ENCODE results near the gene SRSF12. TPM values are rescaled to one million over a fixed set of nuclear protein-coding genes. Genes with fewer than 3 reads are reported as not detected.

Gene SRSF12
- total RNA-seq, 4 donors from 2014 or later = 0.74 to 1.4 (median 1.1) TPM

DNA sequence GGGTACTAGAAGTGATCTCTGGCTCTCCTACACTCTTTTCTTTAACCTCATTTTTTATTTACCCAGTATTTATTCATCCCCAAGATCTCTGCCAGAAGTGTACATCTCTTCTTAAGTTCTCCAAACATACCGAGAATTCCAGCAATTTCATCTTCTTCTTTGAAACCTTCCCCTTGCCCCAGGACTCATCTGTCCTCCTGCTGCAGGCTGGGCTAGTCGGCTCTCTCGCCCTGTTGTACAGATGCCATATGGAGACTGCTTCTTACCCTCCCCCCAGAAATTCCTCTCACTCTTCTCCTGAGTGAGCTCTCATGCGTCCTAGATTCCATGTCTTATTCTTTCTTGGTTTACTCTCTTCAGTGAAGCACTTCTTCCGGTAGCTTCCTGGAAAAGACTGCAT lies 59.2 kb downstream of the SRSF12 start:
- no peak overlapping the region for H3K27ac ChIP-seq
- H3K36me3 ChIP-seq = no peaks in the 10 kb centered on the region
- 35 to 36% methylated on average over 4 to 5 of the region's 5 CpGs for WGBS, 2 donors (ENCODE audit: low coverage in 1 of 2)
- no peak overlapping the region for H3K4me3 ChIP-seq
- H3K4me1 ChIP-seq = no peaks in the 10 kb centered on the region
- no peak for ATAC-seq
- no peak for TF ChIP-seq EP300 (IDR thresholded peaks at IDR 0.05)
- no peak for TF ChIP-seq POLR2A (IDR thresholded peaks at IDR 0.05)
- TF ChIP-seq, protein P1, sequence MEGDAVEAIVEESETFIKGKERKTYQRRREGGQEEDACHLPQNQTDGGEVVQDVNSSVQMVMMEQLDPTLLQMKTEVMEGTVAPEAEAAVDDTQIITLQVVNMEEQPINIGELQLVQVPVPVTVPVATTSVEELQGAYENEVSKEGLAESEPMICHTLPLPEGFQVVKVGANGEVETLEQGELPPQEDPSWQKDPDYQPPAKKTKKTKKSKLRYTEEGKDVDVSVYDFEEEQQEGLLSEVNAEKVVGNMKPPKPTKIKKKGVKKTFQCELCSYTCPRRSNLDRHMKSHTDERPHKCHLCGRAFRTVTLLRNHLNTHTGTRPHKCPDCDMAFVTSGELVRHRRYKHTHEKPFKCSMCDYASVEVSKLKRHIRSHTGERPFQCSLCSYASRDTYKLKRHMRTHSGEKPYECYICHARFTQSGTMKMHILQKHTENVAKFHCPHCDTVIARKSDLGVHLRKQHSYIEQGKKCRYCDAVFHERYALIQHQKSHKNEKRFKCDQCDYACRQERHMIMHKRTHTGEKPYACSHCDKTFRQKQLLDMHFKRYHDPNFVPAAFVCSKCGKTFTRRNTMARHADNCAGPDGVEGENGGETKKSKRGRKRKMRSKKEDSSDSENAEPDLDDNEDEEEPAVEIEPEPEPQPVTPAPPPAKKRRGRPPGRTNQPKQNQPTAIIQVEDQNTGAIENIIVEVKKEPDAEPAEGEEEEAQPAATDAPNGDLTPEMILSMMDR (IDR thresholded peaks at IDR 0.05) = no peak
- TF ChIP-seq POLR2AphosphoS5 (IDR thresholded peaks at IDR 0.05) = no peak
- H3K9me3 ChIP-seq = no peaks in the 10 kb centered on the region
- no peaks in the 10 kb centered on the region for H3K27me3 ChIP-seq

DNA sequence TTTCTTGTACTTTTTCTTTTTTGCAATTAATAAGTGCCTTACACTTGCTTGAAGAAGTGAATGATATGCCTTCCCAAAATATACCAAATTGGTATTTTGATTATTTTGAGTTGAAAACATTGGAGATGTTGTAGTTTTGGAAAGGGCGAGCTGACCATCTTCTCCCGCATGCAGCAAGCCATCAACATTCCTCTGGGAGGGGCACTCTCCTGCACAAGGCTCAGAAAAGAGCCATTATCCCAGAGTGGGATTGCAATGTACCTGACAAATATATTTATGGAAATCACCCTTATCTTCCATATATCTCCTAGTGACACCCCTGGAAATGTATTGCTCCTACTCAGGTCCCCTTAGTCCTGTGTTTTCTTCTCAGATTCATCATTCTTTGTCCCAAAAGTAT lies 60.1 kb downstream of the SRSF12 start:
- Histone ChIP-seq H3K36me3 (no peaks in the 10 kb centered on the region), H3K4me3 (no peak overlapping the region), H3K4me1 (no peaks in the 10 kb centered on the region), H3K27me3 (no peaks in the 10 kb centered on the region), H3K9me3 (no peaks in the 10 kb centered on the region), H3K27ac (no peak overlapping the region)
- TF ChIP-seq, protein P1 (IDR thresholded peaks at IDR 0.05) = no peak
- TF ChIP-seq EP300 (IDR thresholded peaks at IDR 0.05) (no peak), POLR2AphosphoS5 (IDR thresholded peaks at IDR 0.05) (no peak), POLR2A (IDR thresholded peaks at IDR 0.05) (no peak)
- WGBS, 2 donors (ENCODE audit: low coverage in 1 of 2) = 73 to 81% methylated on average over 2 of the region's 2 CpGs
- no peak for ATAC-seq

DNA sequence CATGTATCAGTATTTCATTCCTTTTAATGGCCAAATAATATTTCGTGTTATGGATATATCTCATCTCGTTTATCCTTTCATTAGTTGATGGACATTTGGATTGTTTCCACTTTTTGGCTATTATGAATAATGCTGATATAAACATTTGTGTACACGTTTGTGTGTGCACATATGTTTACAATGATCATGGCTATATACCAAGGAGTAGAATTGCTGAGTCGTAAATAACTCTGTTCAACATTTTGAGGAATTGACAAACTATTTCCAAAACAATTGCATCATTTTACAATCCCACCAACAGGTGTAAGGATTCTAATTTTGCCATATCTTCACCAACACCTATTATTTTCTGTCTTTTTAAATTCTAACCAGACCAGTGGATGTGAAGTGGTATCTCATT lies 63.7 kb downstream of the SRSF12 start:
- Histone ChIP-seq H3K4me3 (no peak overlapping the region), H3K4me1 (peaks cover 0 to 7% (median 3%) of the 10 kb centered on the region in 3 donors), H3K27ac (no peak overlapping the region), H3K9me3 (no peaks in the 10 kb centered on the region), H3K27me3 (no peaks in the 10 kb centered on the region), H3K36me3 (no peaks in the 10 kb centered on the region)
- TF ChIP-seq POLR2A (IDR thresholded peaks at IDR 0.05) (no peak), POLR2AphosphoS5 (IDR thresholded peaks at IDR 0.05) (no peak)
- 79 to 84% methylated on average over 4 of the region's 4 CpGs for WGBS, 2 donors (ENCODE audit: low coverage in 1 of 2)
- no peak for ATAC-seq

DNA sequence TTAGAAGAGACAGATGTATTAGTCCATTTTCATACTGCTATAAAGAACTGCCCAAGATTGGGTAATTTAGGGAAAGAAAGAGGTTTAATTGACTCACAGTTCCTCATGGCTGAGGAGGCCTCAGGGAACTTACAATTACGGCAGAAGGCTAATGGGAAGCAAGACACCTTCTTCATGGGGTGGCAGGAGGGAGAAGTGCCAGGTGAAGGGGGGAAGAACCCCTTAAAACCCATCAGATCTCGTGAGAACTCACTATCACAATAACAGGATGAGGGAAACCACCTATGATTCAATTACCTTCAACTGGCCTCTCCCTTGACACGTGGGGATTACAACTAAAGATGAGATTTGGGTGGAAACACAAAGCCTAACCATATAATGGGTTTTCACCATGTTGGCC lies 66.2 kb downstream of the SRSF12 start:
- 66% methylated on average over 3 of the region's 3 CpGs; no CpG with 5 or more reads in 1 of the 2 donors for WGBS, 2 donors (ENCODE audit: low coverage in 1 of 2)

DNA sequence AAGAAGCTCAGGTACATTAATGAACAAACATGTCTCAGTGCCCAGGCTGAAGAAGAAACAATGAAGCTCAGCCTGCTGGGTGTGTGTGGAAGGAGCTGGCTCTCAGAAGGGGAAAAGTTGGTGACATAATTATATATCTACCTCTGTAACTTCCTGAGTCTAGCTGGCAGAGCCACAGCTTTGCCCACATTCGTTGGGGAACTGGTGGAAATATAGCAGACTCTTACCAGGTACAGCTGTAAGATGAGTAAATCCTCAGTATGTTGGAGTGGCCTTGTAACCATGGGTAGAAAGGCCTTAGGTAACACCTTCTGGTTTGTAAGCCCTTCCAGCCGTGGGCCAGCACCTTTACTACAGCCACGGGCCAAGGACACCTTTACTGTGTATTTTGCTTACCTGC lies 67.2 kb downstream of the SRSF12 start:
- Histone ChIP-seq H3K27me3 (no peaks in the 10 kb centered on the region), H3K4me1 (peaks cover 0 to 7% (median 3%) of the 10 kb centered on the region in 3 donors), H3K36me3 (no peaks in the 10 kb centered on the region), H3K4me3 (no peak overlapping the region), H3K9me3 (no peaks in the 10 kb centered on the region), H3K27ac (no peak overlapping the region)
- 89% methylated on average over 3 of the region's 3 CpGs; no CpG with 5 or more reads in 1 of the 2 donors for WGBS, 2 donors (ENCODE audit: low coverage in 1 of 2)
- ATAC-seq = no peak
- TF ChIP-seq, protein P1 (IDR thresholded peaks at IDR 0.05) = no peak
- no peak for TF ChIP-seq EP300 (IDR thresholded peaks at IDR 0.05)
- no peak for TF ChIP-seq POLR2AphosphoS5 (IDR thresholded peaks at IDR 0.05)
- TF ChIP-seq POLR2A (IDR thresholded peaks at IDR 0.05) = no peak

More for the DNA sequence above, 66.2 kb downstream of the SRSF12 start:
- Histone ChIP-seq H3K9me3 (no peaks in the 10 kb centered on the region), H3K27ac (no peak overlapping the region), H3K4me1 (peaks cover 0 to 7% (median 3%) of the 10 kb centered on the region in 3 donors), H3K27me3 (no peaks in the 10 kb centered on the region), H3K4me3 (no peak overlapping the region), H3K36me3 (no peaks in the 10 kb centered on the region)
- ATAC-seq = no peak
- TF ChIP-seq POLR2AphosphoS5 (IDR thresholded peaks at IDR 0.05) = no peak
- TF ChIP-seq EP300 (IDR thresholded peaks at IDR 0.05) = no peak
- TF ChIP-seq POLR2A (IDR thresholded peaks at IDR 0.05) = no peak
- TF ChIP-seq, protein P1 (IDR thresholded peaks at IDR 0.05) = no peak
